HL-60 (cell line): ENCODE measurements around the gene OR4S2.

Experiments
- DNase-seq, 2 experiments: peaks; one replicate each; pipeline ENCODE4 v3.0.0-alpha.2; 2010 to 2020; ENCODE audit warnings: low read depth in 1 of 2, low spot score in 1 of 2
- H3K27ac ChIP-seq: fragments of 250-450 bp; sonication (Bioruptor Pico); replicated peaks from 2 replicates; pipeline ENCODE4 v1.5.1; 2020; ENCODE audit warnings: mild to moderate bottlenecking, moderate library complexity
- H3K27me3 ChIP-seq: fragments of 250-450 bp; sonication (Bioruptor Pico); 2 replicates; pipeline ENCODE4 v1.5.1; 2021; ENCODE audit warnings: mild to moderate bottlenecking, moderate library complexity; ENCODE audit not compliant: insufficient read depth, poor library complexity, severe bottlenecking
- H3K4me3 ChIP-seq: replicated peaks from 2 replicates; pipeline ENCODE4 v1.5.1; 2011; ENCODE audit warnings: mild to moderate bottlenecking, control low read depth, low read length; ENCODE audit not compliant: insufficient read depth
- CTCF ChIP-seq: IDR thresholded peaks from one replicate; pipeline ENCODE4 v1.5.1; 2011; ENCODE audit warnings: low read length, control low read depth, inconsistent platforms; ENCODE audit not compliant: insufficient read depth
- GABPA ChIP-seq: IDR thresholded peaks from 2 replicates; pipeline ENCODE4 v1.6.1; 2012; ENCODE audit warnings: low read depth
- POLR2AphosphoS5 ChIP-seq: IDR thresholded peaks from 2 replicates; pipeline ENCODE4 v1.6.1; 2012; ENCODE audit warnings: low read depth
- REST ChIP-seq: IDR thresholded peaks from 2 replicates; pipeline ENCODE4 v1.6.1; 2012; ENCODE audit warnings: low read depth; ENCODE audit not compliant: insufficient replicate concordance
- SPI1 ChIP-seq: IDR thresholded peaks from 2 replicates; pipeline ENCODE4 v1.6.1; 2012; ENCODE audit warnings: low read depth, mild to moderate bottlenecking, borderline replicate concordance

OR4S2 gene

GRCh38 chr11:55669376-55669775 lies 21.2 kb downstream of the OR4S2 start:
- no peak for TF ChIP-seq CTCF
- no peak for TF ChIP-seq REST
- no peak for TF ChIP-seq GABPA
- DNase-seq: no peak

GRCh38 chr11:55673860-55674259 lies 25.7 kb downstream of the OR4S2 start:
- no peak for DNase-seq
- no peaks in the 10 kb centered on the region for H3K27me3 ChIP-seq
- TF ChIP-seq CTCF: no peak
- no peak for TF ChIP-seq SPI1
- no peak for TF ChIP-seq GABPA
- TF ChIP-seq REST: no peak
- TF ChIP-seq POLR2AphosphoS5: no peak

More at GRCh38 chr11:55669376-55669775, 21.2 kb downstream of the OR4S2 start:
- H3K27ac ChIP-seq: no peak overlapping the region
- H3K27me3 ChIP-seq: no peaks in the 10 kb centered on the region
- H3K4me3 ChIP-seq: no peak overlapping the region

GRCh38 chr11:55697817-55698216 lies 49.7 kb downstream of the OR4S2 start:
- H3K4me3 ChIP-seq: no peak overlapping the region
- no peak for TF ChIP-seq CTCF
- no peak for TF ChIP-seq GABPA
- TF ChIP-seq POLR2AphosphoS5: no peak
- no peak for TF ChIP-seq SPI1
- no peak for TF ChIP-seq REST
- no peak for DNase-seq
- no peaks in the 10 kb centered on the region for H3K27me3 ChIP-seq
- H3K27ac ChIP-seq: no peak overlapping the region

More at GRCh38 chr11:55673860-55674259, 25.7 kb downstream of the OR4S2 start:
- no peak overlapping the region for H3K27ac ChIP-seq
- no peak overlapping the region for H3K4me3 ChIP-seq
